Measurements from ENCODE around the gene MEA1.

Gene MEA1

DNA sequence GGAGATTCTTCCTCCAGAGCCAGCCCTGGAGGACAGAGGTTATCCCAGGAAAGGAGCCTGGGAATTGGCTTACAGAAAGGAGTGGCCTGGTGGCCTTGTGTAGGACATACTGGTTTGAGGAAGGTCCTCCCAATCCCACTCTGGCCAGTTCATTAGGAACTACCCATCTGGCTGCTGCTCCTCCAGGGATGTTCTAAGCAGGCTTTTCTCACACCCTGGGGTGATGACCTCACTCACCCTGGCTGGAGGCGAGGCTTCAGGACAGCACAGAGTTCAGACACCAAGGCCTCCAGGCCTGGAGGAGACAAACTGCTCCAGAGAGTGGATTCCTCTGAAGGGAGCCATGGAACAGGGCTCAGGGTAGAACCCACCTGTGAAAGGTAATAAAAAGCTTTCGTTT is 44.3 kb downstream of the MEA1 start:
- no peak for DNase-seq

DNA sequence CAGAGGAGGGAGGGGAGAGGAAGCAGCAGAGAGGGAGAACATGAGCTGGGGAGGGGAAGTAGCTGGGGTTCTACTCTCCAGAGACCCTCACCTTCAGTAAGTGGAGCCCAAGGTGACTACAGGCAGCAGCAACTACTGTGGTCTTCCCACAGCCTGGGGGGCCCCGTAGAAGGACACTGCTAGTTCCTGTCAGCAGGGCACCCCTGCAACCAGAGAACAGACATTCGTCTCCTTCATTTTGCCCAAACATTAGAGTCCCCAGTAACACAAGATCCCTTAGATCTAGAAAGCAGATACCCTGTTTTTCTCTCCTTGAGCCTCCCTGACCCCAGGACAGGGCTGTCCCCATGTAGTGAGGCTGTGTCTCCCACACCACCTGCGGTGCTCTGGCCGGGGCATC is 45.0 kb downstream of the MEA1 start:
- no peak for DNase-seq

DNA sequence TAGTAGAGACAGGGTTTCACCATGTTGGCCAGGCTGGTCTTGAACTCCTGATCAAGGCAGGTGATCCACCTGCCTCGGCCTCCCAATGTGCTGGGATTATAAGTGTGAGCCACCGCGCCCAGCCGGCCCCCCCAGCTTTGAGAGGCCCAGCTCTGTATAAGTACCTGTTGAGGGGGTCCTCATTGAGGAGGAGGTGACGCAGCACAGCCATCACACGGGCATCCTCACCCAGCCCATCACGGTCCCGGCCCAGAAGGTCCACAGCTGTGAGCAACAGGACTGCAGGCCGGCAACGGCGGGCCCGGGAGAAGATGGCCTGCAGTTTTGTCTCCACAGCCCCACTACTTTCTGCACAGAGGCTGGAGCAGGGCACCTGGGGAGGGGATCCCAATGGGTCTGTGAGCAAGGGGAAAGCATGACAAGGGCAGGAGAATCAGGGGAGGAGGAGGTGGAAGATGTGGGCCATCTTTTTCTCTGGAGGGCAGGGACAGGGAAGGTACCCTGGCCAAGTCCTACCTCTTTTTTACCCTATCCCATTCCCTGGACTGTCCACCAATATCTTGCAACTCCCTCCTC is 45.5 kb downstream of the MEA1 start:
- no peak for DNase-seq

DNA sequence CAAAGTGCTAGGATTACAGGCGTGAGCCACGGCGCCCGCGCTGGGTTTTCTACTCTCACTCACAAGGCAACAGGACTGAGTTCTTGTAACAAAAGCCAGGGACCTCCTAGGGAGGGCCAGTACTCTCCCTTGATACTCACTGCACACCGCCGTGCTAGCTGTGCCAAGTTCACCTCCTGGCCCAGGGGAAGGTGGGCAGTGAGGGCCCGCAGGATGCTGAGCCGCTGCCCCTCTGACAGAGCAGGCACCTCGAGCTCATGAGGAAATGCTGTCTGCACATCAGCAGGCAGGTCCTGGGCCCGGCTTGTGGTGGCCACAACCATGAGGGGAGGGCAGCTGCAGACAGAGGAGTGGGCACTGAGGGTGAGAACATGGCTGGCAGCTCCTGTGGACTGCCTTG is 46.5 kb downstream of the MEA1 start:
- no peak for DNase-seq

DNA sequence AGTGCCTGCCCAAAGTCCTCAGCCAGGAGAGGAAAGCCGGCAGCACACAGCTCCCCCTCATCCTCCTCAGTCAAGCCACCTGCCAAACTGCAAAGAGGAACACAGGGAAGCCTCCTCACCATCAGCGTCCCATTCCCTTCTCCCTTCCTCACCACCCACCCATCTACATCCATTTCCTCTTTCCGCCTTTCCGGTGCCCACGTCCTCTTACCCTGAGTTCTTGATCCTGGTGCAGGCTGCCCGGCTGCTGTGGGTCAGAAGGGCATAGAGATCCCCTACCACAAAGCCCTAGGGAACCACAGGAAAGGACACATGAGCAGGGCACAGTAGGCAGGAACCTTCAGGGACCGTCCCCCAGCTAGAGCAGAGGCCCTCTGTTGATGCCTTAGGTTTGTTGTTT is 47.2 kb downstream of the MEA1 start:
- no peak for DNase-seq

DNA sequence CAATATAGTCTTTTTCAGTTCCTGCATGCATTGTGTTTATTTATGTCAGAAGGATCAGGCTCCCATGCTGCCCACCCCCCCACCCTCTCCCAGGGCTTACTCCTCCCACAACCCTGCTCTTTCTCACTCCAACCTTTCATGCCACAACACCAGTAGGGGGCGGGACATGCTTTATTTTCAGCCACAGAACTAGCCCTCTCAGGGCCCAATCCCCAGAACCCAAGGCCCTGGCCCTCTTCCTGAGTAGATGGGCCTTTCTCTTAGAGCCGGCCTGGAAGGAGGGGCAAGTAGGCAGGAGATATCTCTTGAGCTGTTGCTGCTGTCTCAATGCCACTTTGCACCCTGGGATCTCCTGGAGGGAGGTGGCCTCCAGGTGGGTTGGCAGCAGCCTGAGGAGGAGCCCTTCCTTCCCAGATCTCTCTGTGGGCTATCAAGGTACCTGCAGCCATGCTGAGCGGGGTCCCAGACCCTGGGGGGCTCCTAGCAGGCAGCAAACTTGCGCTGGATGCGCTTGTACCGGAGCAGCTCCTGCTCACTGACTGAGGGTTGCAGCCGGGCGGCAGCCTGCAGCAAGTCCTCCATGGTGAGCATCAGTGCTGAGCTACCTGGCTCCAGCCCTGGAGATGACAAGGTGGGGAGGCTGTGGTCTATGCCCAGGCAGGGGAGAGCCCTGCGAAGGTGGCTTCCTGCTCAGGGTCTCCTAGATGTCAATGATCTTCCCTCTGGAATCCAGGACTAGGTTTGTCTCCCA is 49.7 kb downstream of the MEA1 start:
- DNase-seq = peak; percentile 38 to 61

DNA sequence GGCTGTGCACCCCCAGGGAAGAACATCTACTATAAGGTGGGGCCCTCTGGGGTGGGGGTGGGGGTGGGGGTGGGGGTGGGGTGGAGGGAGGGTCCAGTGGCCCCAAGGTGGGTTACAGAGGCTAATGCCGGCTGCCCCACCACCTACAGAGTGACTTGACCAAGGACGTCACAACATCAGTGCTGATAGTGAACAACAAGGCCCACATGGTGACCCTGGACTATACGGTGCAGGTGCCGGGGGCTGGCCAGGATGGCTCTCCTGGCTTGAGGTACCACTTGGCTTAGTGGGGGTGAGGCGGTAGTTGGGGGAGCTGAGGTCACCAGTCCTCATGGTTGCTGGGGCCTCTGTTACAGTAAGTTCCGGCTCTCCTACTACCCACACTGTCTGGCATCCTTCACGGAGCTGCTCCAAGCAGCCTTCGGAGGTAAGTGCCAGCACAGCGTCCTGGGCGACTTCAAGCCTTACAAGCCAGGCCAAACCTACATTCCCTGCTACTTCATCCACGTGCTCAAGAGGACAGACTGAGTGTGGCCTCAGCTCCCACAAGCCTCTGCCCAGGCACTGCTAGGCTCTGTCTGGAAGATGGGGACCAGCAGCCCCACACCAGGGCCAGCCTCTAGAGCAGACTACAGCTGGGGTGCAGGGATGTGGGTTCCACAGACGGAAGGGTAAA is 50.4 kb downstream of the MEA1 start:
- no peak for DNase-seq

DNA sequence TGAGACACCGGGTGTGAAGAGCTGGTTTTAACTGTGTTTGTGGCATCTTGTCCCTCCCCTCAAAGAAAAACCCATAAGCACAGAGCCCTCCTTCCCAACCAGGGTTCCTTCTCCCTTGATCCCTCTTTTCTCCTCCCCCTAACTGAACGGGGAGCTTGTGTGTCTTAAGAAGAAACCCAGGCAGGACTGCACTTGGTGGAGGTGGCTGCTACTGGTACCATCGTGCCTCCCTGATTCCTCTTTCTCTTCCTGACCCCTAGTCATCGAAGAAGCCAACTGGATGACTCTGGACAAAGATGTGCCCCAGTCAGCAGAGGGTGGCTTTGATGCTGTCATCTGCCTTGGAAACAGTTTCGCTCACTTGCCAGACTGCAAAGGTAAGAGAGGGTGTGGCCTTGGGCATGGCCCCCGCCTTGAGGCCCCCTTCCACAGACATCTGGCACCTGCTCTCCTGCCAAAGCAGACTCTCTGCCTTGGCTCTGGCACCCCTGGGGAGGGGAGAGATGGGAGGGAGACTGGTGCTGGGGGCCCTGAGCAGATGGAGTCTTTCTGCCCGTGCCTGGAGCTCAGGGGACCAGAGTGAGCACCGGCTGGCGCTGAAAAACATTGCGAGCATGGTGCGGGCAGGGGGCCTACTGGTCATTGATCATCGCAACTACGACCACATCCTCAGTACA is 51.1 kb downstream of the MEA1 start:
- DNase-seq = no peak

DNA sequence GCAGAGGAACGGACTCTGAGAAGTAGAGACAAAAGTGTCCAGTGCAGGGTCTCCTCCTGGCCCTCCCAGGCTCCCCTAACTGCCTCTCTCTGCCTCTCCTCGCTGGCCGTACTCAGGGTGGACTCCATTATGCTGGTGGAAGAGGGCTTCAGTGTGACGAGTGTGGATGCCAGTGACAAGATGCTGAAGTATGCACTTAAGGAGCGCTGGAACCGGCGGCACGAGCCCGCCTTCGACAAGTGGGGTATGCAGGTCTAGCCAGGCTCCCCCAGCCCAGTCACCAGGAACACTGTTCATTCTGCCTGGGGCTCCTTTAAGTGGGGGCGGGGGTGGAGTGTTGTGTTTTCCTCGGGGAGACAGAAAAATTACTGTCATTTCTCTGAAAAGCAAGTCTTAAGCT is 51.6 kb downstream of the MEA1 start:
- DNase-seq = no peak
